ENCODE results near the gene COL15A1. TPM values are rescaled to one million over a fixed set of nuclear protein-coding genes. Genes with fewer than 3 reads are reported as not detected.

The COL15A1 gene
- total RNA-seq, 1 donor from 2014 or later, result 0.06 TPM

DNA sequence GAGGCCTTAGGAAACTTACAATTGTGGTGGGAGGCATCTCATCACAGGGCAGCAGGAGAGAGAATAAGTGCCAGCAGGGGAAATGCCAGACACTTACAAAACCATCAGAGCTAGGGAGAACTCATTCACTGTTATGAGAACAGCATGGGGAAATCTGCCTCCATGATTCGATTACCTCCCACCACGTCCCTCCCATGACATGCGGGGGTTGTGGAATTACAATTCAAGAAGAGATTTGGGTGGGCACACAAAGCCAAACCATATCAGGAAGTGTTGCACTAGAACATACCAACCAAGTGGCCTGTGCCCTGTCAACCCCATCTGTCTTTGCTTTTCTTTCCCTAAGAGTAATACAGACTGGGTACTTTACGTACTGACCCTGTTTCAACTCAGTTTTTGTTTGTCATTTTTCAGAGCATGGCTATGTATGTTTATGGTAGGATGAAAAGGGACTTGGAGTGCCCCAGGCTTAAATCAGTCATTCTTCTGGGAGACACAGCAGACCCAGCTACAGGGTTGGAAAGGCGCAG lies 102.9 kb downstream of the COL15A1 start:
- TF ChIP-seq CTCF (conservative IDR thresholded peaks at IDR 0.05; ENCODE audit: low read depth, low read length), result no peak

GRCh38 chr9:99049228-99049627 lies 105.5 kb downstream of the COL15A1 start:
- no peak for TF ChIP-seq CTCF (conservative IDR thresholded peaks at IDR 0.05; ENCODE audit: low read depth, low read length)
- DNase-seq (ENCODE audit: low read depth), result no peak
- no peak overlapping the region for H3K4me3 ChIP-seq (ENCODE audit: low read depth, low read length)

More for the DNA sequence above, 102.9 kb downstream of the COL15A1 start:
- no peak for DNase-seq (ENCODE audit: low read depth)
- no peak overlapping the region for H3K4me3 ChIP-seq (ENCODE audit: low read depth, low read length)

DNA sequence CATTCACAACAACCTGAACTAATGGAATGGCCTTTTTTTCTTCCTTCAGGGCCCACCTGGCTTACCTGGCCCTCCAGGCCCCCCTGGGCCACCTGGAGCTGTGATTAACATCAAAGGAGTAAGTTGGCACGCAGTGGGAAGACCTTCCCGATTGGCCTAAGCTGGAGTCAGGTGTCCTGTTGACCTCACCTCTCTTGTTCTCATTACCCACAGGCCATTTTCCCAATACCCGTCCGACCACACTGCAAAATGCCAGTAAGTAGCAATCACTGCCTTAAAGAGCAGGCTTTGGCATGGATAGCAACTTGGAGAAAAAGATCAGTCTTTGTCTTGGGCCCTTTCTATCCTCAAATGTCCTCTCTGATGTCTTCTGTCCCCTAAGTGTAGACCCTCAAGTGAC lies 105.9 kb downstream of the COL15A1 start:
- DNase-seq (ENCODE audit: low read depth), result no peak
- TF ChIP-seq CTCF (conservative IDR thresholded peaks at IDR 0.05; ENCODE audit: low read depth, low read length), result no peak
- H3K4me3 ChIP-seq (ENCODE audit: low read depth, low read length), result no peak overlapping the region

- no peak overlapping the region for H3K4me3 ChIP-seq (ENCODE audit: low read depth, low read length)
- DNase-seq (ENCODE audit: low read depth), result no peak
- no peak for TF ChIP-seq CTCF (conservative IDR thresholded peaks at IDR 0.05; ENCODE audit: low read depth, low read length)
Observed at GRCh38 chr9:99050292-99050911, 106.7 kb downstream of the COL15A1 start.

DNA sequence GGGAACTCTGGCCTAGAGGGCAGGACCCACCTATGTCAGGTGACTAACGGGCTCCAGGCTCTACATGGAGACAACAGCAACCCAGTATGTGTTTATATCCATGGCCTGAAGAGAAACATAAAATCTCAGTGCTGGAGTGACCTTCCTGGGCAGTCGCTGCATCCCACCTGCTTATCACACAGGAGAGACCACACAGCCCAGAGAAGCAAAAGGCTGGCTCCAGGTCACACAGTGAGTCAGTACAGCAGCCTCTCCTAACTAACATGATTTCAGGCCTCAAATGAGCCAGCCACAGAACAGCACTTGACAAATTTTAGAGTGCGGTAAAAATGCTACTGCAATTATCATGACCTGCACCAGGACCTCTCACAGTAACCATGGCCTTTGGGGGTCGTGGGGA lies 107.2 kb downstream of the COL15A1 start:
- TF ChIP-seq CTCF (conservative IDR thresholded peaks at IDR 0.05; ENCODE audit: low read depth, low read length), result no peak
- DNase-seq (ENCODE audit: low read depth), result no peak
- no peak overlapping the region for H3K4me3 ChIP-seq (ENCODE audit: low read depth, low read length)

DNA sequence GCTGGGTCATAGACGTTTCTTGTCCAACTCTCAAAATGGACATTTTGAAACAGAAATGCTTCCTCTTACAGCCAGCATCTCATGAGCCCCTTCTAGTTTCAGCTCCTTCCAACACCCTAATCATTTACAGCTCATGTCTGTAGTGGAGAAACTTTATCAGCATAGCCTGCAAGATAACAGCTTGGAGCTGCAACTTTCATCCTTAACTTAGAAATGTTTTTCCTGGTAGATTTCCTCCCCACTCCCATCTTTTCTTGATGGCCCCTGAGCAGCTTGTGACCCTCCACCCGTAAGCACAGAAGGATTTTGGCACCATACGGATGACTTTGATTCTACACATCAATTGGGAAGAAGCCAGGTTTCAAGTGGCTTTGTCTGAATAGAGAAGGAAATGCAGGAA lies 107.7 kb downstream of the COL15A1 start:
- H3K4me3 ChIP-seq (ENCODE audit: low read depth, low read length), result no peak overlapping the region

More for the DNA sequence above, 107.7 kb downstream of the COL15A1 start:
- no peak for TF ChIP-seq CTCF (conservative IDR thresholded peaks at IDR 0.05; ENCODE audit: low read depth, low read length)
- DNase-seq (ENCODE audit: low read depth), result no peak

Data from epithelial cell of proximal tubule (primary cell).